GM15510 (cell line): ENCODE results near the gene MESP1.

Experiments used
- POLR2A ChIP-seq: IDR thresholded peaks from 3 replicates; pipeline ENCODE4 v1.6.1; 2011; ENCODE audit warnings: borderline replicate concordance; ENCODE audit not compliant: insufficient read length; ENCODE audit errors: extremely low read depth

MESP1 gene

GRCh38 chr15:89750560-89751542, at the start of gene MESP1:
Gene MESP1, minus strand, starts transcription at chr15:89751249. Its CDS starts 18 bp downstream, at chr15:89751231.
- TF ChIP-seq POLR2A, result peak; percentile 67

GRCh38 chr15:89799918-89800498, 49.0 kb upstream of the MESP1 start:
- no peak for TF ChIP-seq POLR2A

GRCh38 chr15:89799011-89799911, 48.2 kb upstream of the MESP1 start:
- TF ChIP-seq POLR2A, result no peak

GRCh38 chr15:89797678-89798201, 46.7 kb upstream of the MESP1 start:
- TF ChIP-seq POLR2A, result no peak

- TF ChIP-seq POLR2A, result no peak
These were observed 44.9 kb upstream of the MESP1 start for GRCh38 chr15:89795996-89796395.

GRCh38 chr15:89794627-89795241, 43.7 kb upstream of the MESP1 start:
- TF ChIP-seq POLR2A, result no peak

GRCh38 chr15:89792106-89792805, 41.2 kb upstream of the MESP1 start:
- TF ChIP-seq POLR2A, result no peak

GRCh38 chr15:89790661-89791060, 39.6 kb upstream of the MESP1 start:
- no peak for TF ChIP-seq POLR2A

GRCh38 chr15:89790206-89790605, 39.2 kb upstream of the MESP1 start:
- no peak for TF ChIP-seq POLR2A

GRCh38 chr15:89787944-89788343, 36.9 kb upstream of the MESP1 start:
- no peak for TF ChIP-seq POLR2A

- TF ChIP-seq POLR2A, result no peak
These were observed 34.7 kb upstream of the MESP1 start for GRCh38 chr15:89785774-89786140.

- TF ChIP-seq POLR2A, result no peak
These were observed 34.2 kb upstream of the MESP1 start for GRCh38 chr15:89785064-89785773.

- TF ChIP-seq POLR2A, result no peak
These were observed 33.6 kb upstream of the MESP1 start for GRCh38 chr15:89784686-89784960.
